DOHH2 (cell line): ENCODE measurements around the gene PDCD2L.

ENCODE experiments used
- EZH2phosphoT487 ChIP-seq: fragments of 200-600 bp; sonication (generic); IDR thresholded peaks from 2 replicates; pipeline ENCODE4 v1.6.1; 2017; ENCODE audit warnings: borderline replicate concordance, mild to moderate bottlenecking, antibody characterized with exemption, low read length, moderate library complexity, mixed read lengths
- TF ChIP-seq, protein P1 (sequence below): fragments of 200-600 bp; sonication (generic); IDR thresholded peaks from one replicate; pipeline ENCODE4 v1.5.1; 2014; ENCODE audit warnings: antibody characterized with exemption, mild to moderate bottlenecking, low read depth, low read length; ENCODE audit not compliant: poor library complexity, severe bottlenecking

DNA sequence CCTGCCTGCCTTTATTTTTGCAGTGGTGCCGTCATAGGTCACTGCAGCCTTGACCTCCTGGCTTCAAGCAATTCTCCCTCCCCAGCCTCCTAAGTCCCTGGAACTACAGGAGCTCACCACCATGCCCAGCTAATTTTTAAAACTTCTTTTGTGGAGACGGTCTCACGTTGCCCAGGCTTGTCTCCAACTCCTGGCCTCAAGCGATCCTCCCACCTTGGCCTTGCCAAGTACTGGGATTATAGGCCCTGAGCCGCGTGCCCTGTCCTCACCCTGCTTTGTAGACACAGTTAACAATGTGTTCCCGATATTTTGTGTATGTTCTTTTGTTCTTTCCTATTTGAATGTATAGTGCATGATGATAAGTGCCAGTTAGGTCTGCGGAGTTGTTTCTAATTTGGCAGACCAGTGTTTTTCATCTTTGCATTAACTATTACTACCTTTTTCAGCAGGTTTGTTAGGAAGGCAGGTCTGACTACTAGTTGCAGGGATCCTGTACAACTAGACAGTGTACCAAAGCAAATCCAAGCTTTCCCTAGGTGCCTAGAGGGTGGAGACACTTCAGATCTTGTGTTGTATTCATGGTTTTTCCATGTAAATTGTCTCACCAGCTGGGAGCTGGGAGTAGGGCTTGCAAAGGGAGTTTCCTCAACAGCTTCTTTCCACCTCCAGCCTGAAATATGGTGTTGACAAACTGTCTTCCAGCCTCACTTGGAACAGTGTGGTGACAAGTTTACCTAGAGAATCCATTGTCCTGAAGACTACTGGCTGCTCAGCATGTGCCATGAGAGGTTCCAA is 67.9 kb downstream of the PDCD2L start:
- TF ChIP-seq, protein P1, sequence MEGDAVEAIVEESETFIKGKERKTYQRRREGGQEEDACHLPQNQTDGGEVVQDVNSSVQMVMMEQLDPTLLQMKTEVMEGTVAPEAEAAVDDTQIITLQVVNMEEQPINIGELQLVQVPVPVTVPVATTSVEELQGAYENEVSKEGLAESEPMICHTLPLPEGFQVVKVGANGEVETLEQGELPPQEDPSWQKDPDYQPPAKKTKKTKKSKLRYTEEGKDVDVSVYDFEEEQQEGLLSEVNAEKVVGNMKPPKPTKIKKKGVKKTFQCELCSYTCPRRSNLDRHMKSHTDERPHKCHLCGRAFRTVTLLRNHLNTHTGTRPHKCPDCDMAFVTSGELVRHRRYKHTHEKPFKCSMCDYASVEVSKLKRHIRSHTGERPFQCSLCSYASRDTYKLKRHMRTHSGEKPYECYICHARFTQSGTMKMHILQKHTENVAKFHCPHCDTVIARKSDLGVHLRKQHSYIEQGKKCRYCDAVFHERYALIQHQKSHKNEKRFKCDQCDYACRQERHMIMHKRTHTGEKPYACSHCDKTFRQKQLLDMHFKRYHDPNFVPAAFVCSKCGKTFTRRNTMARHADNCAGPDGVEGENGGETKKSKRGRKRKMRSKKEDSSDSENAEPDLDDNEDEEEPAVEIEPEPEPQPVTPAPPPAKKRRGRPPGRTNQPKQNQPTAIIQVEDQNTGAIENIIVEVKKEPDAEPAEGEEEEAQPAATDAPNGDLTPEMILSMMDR, result no peak
- TF ChIP-seq EZH2phosphoT487, result no peak
